ENCODE data around the gene PIAS1.

The PIAS1 gene

DNA sequence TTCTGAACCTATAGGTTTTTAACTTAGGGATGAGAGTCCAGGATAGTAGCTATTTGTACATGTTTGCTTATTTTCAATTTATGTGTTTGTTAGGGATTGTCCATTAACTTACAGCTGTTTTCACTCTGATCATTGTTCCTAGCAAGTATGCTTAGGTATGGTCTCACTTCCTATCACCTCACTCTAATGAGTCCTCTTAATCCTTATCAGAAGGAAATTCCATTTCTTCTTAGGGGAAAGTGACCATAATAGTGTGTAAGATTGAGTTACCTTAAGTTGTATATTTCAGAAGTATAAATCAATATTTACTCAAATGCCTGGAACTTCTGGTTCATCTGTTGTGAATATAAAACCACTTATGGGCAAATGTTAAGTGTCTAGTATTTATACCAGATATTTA, 53.0 kb downstream of the PIAS1 start:
- intact Hi-C loops (cut with DNase I) = no loop called here
- DNase-seq = no peak

DNA sequence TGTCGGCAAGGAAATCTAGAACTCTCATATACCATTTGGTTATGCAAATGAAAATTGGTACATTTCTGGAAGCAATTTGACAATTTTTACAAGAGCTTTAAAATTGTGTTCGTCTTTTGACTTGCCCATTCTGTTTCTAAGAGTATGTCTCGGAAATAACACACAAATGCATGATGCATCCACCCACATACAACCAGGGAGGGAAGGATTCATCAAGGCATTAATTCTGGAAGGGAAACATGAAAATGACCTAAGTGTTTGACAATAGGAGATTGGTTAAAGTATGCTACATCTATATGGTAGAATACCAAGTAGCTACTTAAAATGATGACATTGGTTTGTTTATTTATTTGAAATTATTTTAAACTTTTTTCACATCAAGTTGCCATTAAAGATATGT, 58.6 kb downstream of the PIAS1 start:
- no peak for DNase-seq
- intact Hi-C loops (cut with DNase I) = no loop called here

GRCh38 chr15:68113273-68113672, 59.2 kb downstream of the PIAS1 start:
- intact Hi-C loops (cut with DNase I) = no loop called here
- DNase-seq = no peak

DNA sequence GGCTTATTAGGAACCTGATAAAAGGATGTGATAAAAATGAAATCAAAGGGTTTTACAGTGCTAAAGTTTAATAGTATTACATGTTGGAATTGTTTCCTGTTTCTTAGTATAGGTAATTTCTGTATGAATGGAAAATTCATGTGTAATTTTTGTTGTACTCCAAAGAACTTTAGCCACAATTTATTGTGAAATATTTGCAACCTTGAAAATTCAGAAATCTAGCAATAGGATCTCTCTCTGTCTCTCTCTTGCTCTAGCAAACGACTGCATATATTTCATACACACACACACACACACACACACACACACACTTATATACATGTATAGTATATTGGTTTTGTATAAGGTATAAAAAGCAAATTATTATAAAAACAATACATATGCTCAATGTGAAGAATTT, 59.6 kb downstream of the PIAS1 start:
- no peak for DNase-seq
- intact Hi-C loops (cut with DNase I) = no loop called here

DNA sequence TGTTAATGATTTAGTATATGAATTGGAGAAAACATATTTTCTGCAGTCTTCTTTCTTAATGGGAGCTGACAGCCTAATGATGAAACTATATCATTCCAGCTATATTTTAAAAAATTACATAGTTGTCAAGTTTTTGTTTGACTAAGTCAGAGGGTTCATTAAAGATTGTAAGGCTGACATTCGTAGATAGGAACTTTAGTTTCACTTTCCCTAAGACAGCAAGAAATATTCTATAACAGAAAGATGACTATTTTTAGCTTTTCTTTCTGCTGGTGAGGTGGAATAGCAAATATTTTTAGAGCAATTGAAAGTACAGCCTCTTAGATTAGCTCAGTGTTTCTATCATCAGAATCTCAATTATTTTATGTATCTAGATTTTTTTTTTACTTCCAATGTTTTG, 60.2 kb downstream of the PIAS1 start:
- no peak for DNase-seq
- intact Hi-C loops (cut with DNase I) = no loop called here

- DNase-seq = no peak
- intact Hi-C loops (cut with DNase I) = no loop called here
Measured at GRCh38 chr15:68114840-68115239, 60.7 kb downstream of the PIAS1 start.

DNA sequence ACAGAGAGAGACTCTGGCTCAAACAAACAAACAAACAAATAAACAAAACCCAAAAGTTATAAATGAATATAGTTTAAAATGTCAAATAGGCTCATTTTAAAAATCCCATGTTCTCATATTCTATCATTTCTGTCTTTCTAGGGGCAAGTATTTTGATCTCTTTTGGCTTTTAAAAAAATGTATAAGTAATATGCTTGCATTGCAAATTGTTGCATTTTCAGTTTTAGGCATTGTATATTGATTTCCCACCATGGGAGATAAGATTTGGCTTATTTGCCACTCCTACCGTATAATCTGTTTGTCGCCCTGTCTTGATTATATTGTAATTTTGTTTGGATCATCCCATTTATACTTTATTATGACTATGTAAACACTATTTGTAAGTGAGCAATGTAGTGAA, 70.6 kb downstream of the PIAS1 start:
- no peak for DNase-seq

DNA sequence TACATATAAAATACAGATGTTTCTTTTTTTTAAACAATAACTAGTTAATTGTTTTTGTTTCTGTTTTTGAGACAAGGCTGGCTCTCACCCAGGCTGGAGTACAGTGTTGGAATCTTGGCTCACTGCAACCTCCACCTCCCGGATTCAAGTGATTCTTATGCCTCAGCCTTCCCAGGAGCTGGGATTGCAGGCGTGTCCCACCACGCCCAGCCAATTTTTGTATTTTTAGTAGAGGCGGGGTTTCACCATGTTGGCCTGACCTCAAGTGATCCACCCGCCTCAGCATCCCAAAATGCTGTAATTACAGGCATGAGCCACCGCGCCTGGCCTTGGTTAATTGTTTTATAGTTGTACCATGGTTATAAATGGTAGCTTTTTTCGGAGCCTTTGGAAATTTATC, 72.3 kb downstream of the PIAS1 start:
- DNase-seq = no peak

More for the DNA sequence above, 70.6 kb downstream of the PIAS1 start:
- intact Hi-C loops (cut with DNase I) = no loop called here

GRCh38 chr15:68129072-68129471, 75.0 kb downstream of the PIAS1 start:
- DNase-seq = no peak
- intact Hi-C loops (cut with DNase I) = no loop called here

More for the DNA sequence above, 72.3 kb downstream of the PIAS1 start:
- intact Hi-C loops (cut with DNase I) = no loop called here

DNA sequence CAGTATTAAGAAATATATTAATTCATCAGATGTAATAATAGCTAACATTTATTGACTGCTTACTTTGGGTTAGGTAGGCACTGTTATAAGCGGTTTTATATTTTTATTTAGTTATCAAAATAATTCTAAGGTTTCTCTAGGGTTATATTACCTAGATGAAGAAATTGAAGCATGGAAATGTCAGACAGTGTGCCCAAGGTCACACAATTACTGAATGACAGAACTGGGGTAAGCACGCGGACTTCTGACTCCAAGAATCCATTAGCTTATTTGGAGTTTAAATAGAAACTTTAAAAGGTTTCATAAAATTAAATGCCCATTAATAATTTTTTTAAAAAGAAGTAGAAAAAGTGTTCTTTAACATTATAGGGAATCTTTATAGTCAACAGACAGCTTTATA, 76.7 kb downstream of the PIAS1 start:
- intact Hi-C loops (cut with DNase I) = no loop called here
- no peak for DNase-seq

GRCh38 chr15:68137096-68137495, 83.0 kb downstream of the PIAS1 start:
- intact Hi-C loops (cut with DNase I) = no loop called here

DNA sequence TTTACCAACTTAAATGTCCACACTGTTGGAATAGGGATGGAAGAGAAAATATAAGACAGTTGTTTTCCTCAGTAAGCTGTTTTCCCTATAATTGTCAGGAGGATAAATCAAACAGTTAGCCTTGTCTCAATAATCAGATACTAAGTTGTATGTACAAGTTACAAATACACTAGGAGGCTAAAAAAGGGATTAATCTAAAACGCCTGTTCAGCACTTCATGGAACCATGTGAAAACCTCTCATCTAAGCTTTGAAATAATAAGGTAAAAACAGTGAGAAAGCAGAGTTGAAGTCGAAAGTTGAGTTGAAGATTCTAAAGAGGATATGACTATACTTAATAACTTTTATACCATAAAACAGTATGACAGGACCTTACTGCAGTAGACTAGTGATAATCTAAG, 89.0 kb downstream of the PIAS1 start:
- intact Hi-C loops (cut with DNase I) = no loop called here
- DNase-seq = no peak

More at GRCh38 chr15:68137096-68137495, 83.0 kb downstream of the PIAS1 start:
- DNase-seq = no peak

GRCh38 chr15:68143785-68144184, 89.7 kb downstream of the PIAS1 start:
- intact Hi-C loops (cut with DNase I) = no loop called here
- DNase-seq = no peak

- DNase-seq = no peak
- intact Hi-C loops (cut with DNase I) = no loop called here
Measured at GRCh38 chr15:68145706-68146105, 91.6 kb downstream of the PIAS1 start.

- DNase-seq = no peak
- intact Hi-C loops (cut with DNase I) = no loop called here
Measured at GRCh38 chr15:68148039-68148438, 93.9 kb downstream of the PIAS1 start.

DNA sequence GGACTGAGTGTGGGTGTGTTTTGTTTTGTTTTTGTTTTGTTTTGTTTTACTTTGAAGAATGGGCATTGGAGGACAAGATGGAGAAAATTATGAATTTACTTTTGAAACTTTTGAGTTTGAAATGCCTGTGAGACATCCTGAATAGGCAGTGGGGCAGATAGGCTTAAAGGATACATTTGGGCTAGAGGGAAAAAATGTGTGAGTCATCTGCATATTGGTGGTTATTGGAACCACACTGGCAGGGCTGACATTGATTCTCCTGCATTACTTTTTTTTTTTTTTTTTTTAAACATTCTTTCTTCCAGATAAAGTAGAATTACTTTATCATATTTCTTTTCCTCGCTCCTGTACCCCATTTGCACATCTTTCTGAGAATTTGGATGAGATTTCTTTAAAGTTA, 94.9 kb downstream of the PIAS1 start:
- intact Hi-C loops (cut with DNase I) = no loop called here
- DNase-seq = no peak

DNA sequence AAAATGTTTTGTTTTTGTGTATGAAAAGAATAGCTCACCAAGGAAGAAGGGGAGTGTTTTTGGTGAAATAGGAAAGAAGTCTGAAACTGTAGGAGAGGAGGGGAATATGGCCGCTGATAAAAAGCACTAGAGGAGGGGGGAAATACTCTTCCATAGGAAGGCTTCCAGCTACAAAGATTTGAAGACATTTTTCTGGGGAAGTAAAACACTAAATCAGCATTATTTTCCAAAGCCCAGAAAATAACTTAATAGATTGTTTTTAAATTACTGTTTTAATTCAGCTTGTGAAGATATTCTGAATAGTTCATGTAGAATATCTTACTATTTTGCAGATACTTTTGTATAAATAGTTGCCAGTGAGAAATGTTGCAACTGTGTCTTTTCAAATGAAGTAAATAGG, 96.1 kb downstream of the PIAS1 start:
- intact Hi-C loops (cut with DNase I) = no loop called here
- no peak for DNase-seq

DNA sequence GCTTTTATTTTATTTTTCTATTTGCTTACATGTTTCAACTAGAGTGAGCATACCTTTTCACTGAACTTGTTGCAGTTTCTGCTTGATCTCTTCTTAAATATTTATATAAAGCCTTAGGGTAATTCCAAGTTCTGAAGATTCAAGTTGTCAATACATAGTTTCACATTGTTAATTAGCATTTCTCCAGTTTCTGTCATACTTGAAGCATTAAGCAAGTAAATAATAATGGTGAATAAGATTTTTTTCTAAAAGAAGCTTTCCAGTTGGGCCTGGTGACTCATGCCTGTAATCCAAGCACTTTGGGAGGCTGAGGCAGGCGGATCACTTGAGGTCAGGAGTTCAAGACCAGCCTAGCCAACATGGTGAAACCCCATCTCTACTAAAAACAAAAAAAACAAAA, 97.2 kb downstream of the PIAS1 start:
- intact Hi-C loops (cut with DNase I) = no loop called here
- no peak for DNase-seq

DNA sequence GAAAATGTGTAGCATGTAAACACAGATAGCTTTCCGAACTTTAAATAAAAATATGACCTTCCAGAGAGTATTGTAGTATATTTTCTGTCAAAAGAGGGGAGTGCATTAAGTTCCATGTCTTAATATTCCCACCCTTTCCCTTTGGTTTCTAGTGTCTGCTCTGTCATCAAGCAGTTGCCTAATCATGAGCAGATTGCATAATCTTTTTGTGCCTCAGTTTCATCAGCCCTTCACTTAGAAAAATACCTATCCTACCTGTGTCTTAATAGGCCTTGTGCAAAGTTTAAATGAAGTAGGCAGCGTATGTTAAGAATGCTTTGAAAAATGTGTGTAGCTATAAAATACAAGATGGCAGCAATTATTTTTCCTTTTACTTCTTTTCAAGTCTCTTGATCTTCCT, 98.2 kb downstream of the PIAS1 start:
- intact Hi-C loops (cut with DNase I) = no loop called here
- DNase-seq = no peak

GRCh38 chr15:68154923-68155559, 100.9 kb downstream of the PIAS1 start:
- DNase-seq = peak in 5 of 10 donors; percentile 18 to 43 (median 36)
- intact Hi-C loops (cut with DNase I) = loop anchor here (2.0 kb wide), 1 partner anchor 292 kb away; no protein-coding TSS in a partner anchor

GRCh38 chr15:68157074-68157473, 103.0 kb downstream of the PIAS1 start:
- DNase-seq = no peak
- intact Hi-C loops (cut with DNase I) = no loop called here

- intact Hi-C loops (cut with DNase I) = no loop called here
- DNase-seq = no peak
Measured at GRCh38 chr15:68158046-68158628, 104.0 kb downstream of the PIAS1 start.

- intact Hi-C loops (cut with DNase I) = no loop called here
- no peak for DNase-seq
Measured at GRCh38 chr15:68163191-68163590, 109.1 kb downstream of the PIAS1 start.
